NT2/D1 (cell line): Measurements from ENCODE around the gene P2RY6.

Source experiments
- SUZ12 ChIP-seq: IDR thresholded peaks from 2 replicates; pipeline ENCODE4 v1.6.1; 2011; ENCODE audit not compliant: insufficient read length, insufficient read depth; ENCODE audit errors: extremely low read depth
- ZNF274 ChIP-seq: IDR thresholded peaks from 2 replicates; pipeline ENCODE4 v1.6.1; 2011; ENCODE audit warnings: mild to moderate bottlenecking, low read depth, low read length

- TF ChIP-seq SUZ12: no peak
- TF ChIP-seq ZNF274: no peak
Measured at GRCh38 chr11:73306069-73306841, 34.1 kb downstream of the P2RY6 start.
